GM15510 (cell line): Measurements from ENCODE around the gene IP6K3.

Experiments
- POLR2A ChIP-seq: IDR thresholded peaks from 3 replicates; pipeline ENCODE4 v1.6.1; 2011; ENCODE audit warnings: borderline replicate concordance; ENCODE audit not compliant: insufficient read length; ENCODE audit errors: extremely low read depth

Gene IP6K3

DNA sequence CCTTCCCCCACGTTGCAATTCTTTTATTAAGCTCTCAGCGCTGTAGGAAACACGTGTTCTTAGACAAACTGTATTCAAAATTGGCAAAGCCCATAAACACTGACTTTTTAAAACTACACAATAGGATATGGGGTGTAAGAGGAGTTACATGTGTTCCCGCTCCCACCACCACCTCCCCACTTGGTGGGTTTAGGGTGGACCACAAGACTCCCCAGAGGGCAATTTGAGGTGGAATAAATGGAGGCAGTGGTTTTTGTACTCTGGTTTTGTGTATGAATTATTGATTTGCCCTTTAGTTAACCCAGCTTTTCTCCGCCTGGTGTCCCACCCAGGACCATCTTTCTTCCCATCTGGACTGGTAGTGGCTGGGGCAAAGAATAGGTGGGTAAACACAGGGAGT, 38.9 kb downstream of the IP6K3 start:
- TF ChIP-seq POLR2A = no peak

DNA sequence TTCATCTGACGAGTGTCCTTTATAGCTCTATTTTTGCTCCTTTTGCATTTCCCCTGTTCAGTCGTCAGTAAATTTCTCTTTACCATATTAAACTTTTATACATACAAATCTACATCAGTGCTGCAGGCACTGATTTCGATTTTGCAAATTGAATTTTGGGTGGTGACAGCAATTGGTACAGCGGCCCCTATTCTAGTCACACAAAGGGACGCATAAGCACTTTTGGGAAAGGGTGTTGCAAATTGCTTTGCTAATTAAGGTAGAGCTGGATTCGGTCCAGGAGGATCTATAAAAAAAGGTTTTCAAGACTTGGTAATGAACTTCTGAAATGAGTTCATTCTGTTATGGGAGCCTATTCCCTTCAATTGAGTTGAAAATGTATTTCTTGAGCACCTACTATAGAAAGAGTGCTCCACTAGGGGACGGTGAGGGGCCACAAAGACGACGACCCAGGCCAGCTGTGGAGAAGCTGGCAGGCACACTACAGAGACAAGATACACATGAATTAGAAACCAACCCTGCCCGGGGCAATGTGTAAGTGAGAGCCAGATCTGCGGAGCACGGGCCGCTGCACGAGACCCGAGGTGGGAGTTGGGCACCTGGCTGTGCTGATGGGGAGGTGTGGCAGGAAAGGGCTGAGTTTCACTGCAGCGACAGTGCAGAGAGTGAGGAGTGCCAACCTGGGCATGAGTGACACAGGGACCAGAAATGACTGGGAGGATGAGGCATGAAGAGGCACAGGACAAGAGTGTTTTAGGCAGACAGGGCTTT, 40.6 kb downstream of the IP6K3 start:
- no peak for TF ChIP-seq POLR2A

DNA sequence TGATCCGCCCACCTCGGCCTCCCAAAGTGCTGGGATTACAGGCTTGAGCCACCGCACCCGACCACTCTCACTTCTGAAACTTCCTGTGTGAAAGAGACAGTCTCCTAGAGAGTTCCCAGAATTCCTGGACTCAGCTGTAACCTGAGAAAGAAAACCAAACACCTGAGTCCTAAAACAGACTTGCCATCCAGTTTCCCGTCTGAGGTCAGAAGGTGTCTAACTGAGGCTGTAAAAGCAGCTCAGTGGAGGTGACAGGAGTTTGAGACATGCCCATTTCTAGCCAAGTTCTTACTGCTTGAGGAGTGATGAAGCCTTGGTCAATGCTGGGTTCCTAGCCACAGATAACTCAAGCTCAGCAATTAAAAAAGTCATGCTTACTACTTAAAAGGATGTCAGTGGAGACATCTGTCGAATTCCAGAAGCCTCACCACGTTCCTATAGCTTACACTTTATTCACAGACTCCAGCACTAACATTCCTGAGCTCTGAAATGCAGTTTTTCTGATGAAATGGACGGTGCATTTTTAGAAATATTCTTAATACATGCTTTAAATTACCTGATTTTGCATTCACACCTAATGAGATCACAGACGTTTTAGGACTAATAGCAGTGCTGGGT, 41.3 kb downstream of the IP6K3 start:
- TF ChIP-seq POLR2A = no peak

DNA sequence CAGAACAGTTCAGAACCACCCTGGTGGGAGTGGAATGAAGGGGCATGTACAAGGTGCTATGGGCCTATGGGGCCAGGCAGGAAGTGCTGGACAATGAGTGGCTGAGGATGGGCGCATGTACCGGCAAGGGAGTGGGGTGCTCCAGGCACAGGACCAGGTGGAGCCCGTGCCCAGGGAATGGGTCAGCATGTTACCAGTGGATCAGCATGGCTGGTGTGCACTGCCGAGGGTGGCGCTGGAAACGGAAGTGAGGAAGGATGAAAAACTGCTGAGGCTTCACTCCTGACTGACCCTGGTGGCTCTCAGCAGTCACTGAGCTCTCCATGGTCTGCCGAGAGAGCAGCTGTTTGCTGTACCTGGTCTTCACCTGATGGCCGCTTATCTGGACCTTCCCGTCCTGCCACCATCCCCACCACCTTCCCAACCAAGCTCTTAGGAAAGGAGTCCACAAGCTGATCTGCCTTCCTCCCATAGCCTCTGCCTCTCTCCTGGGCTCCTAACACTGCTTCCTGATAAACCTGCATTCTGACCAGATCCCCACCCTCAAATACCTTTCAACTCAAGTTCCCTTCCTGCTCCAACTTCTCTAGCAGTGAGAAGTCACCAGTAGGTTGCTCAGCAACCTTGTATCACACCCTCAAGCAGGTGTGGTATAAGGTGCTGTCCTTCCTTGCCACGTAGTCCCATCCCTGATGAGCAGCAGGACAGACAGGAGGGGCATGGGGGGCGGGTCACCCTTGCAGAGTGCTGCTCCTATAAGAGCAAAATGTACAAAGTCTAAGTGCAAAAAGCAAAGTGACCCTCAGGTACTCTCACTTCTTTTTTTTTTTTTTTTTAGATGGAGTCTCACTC, 42.3 kb downstream of the IP6K3 start:
- TF ChIP-seq POLR2A = no peak

DNA sequence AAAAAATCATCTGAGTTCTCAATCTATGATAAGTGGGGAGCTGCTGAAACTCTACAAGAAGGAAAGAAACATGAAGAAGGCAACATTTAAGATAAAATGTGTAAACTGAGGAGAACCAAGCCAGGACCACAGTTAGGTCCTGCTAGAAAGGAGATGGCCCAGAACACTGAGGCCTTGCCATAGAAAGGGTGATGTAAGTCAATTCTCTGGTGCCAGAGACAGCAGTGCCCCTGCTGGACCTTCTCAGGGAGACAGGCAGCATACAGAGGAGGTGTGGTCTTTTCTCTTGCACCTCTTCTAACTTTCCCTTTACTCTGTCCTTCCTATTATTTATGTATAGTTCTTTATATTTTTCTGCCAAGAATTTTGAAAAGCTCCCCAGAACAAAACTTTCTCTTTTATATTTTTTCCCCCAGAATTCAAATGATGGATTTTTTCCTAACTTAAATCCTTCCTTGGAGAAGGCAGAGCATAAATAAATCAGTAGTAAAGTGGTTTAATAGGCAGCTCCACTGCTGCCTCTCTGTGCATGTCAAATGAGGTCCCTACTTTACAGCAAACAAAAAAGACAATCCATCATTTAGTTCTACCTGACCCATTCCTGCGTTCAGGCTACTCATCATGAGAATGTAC, 44.2 kb downstream of the IP6K3 start:
- no peak for TF ChIP-seq POLR2A

DNA sequence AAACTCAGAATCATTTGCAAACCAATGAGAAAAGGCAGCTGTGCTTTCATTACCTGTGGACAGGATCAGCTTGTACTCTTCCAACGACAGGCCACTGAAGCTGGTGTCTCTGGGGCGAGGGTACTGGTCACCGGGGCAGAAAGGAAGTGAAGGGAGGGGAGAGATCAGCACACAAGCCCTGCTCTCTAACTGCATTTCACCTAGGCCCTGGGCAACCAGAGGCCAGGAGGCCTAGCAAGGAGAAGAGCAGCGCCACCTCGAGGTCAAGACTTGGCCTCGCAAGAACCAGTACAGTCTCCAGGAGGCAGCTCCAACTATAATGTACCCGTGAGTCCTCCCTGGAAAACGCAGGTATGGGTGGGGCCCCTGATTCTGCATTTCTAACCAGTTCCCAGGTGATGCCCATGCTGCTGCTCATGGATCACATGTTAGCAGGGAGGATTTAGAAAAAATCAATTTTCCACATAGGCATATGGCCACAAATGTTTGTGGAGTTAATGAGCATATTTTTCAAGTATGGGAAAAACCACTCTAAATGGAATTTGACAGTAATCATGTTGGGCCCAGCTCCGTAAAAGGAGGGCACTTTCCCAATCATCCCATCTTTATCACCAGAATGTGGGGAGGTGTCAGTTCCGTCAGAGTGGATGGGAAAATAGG, 46.2 kb downstream of the IP6K3 start:
- no peak for TF ChIP-seq POLR2A

DNA sequence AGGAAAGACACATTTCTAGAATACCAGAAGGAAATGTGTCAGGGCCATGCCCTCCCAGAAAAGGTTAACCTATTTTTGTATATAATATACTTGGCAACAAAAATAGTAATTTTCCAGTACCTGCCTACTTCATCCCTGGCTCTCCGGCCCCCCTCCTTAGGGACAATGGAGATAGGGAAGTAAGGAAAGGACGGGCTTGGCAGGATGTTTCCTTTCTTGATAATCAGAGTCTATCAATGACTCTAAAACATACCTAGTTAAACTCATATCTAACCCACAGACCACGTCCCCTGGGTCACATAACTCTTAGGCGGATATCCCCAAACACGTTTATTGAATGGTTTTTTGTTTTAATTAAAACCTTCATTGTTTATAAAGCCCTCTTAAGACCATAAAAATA, 47.0 kb downstream of the IP6K3 start:
- TF ChIP-seq POLR2A = no peak

DNA sequence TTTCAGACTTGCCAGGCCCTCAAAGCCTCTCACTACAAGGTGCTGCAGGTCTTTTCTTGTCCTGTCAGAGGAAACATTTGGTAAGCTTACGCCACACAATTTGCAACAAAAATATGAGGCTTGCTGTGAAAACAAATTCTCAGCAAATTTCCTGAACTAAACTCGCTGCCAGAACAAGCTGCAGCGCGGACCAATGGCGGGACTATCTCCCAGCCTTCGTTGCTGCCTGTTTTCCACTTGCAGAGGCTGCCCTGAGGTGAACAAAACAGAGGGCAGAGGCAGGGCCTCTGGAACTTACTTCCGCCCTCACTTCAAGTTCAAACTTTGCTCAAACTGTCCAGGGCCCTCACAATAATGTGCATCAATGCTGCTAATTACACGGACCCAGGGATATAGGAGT, 47.6 kb downstream of the IP6K3 start:
- no peak for TF ChIP-seq POLR2A

DNA sequence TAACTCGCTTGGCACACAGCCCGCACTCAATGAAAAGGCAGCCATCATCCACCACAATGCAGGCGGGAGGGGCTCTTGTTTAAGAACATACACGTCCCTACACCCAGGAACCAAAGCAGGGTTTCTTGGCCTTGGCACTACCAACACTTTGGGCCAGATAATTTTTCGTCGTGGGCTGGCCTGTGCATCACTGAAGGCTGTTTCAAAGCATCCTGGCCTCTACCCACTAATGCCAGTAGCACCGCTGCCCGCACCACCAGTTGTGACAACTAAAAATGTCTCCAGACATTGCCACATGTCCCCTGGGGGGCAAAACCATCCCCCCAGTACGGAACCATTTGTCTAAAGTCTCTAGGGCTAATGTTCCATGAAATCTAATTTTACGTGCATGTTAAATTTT, 48.2 kb downstream of the IP6K3 start:
- no peak for TF ChIP-seq POLR2A

DNA sequence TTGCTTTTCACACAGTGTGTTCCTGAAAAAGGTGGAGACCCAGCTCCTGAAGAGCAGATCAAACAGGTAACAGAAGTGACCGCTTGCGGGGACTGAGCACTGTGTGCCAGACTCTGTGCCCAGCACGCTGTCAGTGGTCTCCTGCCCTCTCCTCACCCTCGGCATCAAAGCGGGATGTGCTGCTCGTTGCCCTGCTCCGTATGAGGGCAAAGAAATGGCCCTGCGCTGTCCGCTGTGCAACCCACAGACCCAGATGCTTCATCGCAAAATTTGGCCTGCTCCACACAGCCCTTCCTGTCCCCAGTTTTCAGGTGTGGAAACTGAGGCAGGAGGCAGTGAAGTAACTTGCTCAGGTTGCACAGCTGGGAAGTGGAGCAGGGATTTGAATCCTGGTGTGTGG, 48.9 kb downstream of the IP6K3 start:
- no peak for TF ChIP-seq POLR2A

DNA sequence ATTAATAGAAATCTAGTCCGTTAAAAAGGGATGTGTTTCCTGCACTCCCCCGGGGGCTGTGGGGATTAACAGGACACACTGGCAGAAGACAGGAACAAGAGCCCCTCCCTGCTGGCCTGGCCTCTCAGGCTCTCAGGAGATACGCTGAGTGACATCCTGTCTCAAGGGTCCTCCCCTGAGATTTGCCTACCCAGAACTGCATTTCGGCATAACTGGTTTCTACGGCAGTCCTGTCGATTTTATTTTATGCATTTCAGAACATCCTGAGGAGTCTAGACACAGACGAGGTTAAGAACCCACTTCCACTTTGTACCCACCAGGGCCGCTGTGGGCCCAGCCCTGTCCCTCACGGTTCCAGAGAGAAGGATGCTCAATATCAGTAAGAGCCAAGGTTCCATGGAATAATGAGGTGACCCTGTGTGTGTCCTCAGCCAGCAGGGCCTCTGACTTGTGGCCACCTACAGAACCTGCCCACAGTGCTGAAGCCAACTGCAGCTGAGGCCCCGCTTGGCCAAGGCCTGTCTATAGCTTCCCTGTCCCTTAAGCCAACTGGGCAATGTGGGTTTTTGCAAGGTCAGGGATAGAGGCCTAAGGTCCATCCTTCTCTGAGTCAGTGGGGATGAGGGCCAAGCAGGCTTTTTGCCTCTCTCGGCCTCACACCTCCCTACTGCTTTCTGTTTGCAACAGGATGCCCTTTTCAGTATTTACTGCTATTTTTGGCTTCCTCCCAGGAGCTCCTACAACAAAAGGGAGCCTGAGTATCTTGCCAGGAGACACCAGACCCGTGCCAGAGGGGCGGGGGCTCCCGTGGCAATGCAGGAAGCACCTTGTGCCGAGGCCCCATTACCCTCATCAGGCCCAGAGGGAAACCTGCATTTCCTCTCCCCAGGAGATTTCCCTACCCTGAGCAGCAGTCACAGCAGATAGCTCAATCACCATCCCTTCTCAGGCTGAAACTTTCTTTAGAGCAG, 49.9 kb downstream of the IP6K3 start:
- TF ChIP-seq POLR2A = no peak

DNA sequence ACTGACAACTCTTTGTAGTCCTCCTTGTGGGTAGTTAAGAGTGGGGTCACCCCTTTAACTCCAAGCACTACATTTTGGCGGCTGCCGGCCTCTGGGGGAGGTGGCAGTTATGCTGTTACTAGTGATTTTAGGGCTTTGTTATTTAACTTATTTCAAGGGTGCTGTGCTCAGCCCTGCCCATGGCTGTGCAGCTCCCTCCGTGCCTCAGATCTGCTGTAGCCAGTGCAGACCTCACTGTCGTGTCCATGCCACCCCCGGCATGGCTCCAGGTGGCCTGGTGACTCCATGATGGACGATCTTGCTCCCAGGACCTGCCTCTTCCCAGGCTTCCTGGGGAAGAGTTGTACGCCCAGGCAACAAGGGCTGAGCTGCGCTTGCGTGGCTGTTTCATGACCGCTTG, 50.6 kb downstream of the IP6K3 start:
- TF ChIP-seq POLR2A = no peak

DNA sequence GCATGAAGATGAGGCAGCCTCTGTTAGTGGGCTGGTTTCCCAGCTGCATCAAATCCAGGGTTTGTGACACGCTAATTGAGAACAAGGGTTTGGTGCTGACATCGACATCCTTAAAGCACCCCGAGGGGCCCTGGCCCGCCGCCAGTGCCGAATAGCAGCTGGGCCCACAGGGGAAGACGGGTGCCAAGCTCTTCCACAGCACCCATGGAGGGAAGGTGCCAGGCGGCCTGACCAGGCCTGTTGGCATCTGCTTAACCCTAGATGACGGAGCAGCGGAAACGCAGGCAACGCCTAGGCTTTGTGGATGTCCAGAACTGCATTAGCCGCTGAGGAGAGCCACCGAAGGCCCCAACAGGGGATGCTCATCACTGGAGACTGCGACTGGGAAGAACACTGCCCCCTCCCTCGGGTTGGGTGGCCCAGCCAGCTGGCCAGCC, 51.2 kb downstream of the IP6K3 start:
- no peak for TF ChIP-seq POLR2A
